D721Med (cell line): ENCODE results near the gene SLC9A9.

Source experiments
- DNase-seq: peaks from one replicate; pipeline ENCODE4 v3.0.0; 2011; ENCODE audit warnings: low spot score; ENCODE audit not compliant: insufficient read length
- FAIRE-seq: peaks from 2 replicates; lab custom pipeline; 2011; peaks lifted over from hg19 to GRCh38; lab: Jason Lieb, UNC
- TF ChIP-seq, protein P1 (sequence below): IDR thresholded peaks from 2 replicates; pipeline ENCODE4 v1.5.1; 2012; ENCODE audit warnings: mild to moderate bottlenecking, control low read depth; ENCODE audit not compliant: insufficient read depth; ENCODE audit errors: missing control alignments

SLC9A9 gene

DNA sequence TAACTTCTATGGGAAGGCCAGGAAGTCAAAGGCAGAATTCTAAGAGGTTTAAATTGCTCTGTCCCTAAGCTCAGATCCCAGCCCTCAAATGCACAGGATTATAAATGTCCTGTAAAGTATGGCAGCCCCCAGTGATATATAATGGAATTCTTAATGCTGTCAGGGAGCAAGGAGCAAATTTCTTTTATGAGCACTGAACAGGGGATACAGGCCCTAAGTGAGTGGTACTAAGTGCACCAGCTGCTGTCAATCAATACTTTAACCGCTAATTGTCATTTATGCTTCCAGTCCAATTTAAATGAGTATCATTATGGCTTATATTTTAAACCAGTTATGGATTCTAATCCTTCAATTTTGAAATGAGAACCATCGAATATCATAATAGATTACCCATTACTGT is 4.7 kb downstream of the SLC9A9 start:
- FAIRE-seq (no peak), DNase-seq (no peak)
- TF ChIP-seq, protein P1, sequence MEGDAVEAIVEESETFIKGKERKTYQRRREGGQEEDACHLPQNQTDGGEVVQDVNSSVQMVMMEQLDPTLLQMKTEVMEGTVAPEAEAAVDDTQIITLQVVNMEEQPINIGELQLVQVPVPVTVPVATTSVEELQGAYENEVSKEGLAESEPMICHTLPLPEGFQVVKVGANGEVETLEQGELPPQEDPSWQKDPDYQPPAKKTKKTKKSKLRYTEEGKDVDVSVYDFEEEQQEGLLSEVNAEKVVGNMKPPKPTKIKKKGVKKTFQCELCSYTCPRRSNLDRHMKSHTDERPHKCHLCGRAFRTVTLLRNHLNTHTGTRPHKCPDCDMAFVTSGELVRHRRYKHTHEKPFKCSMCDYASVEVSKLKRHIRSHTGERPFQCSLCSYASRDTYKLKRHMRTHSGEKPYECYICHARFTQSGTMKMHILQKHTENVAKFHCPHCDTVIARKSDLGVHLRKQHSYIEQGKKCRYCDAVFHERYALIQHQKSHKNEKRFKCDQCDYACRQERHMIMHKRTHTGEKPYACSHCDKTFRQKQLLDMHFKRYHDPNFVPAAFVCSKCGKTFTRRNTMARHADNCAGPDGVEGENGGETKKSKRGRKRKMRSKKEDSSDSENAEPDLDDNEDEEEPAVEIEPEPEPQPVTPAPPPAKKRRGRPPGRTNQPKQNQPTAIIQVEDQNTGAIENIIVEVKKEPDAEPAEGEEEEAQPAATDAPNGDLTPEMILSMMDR, result no peak

DNA sequence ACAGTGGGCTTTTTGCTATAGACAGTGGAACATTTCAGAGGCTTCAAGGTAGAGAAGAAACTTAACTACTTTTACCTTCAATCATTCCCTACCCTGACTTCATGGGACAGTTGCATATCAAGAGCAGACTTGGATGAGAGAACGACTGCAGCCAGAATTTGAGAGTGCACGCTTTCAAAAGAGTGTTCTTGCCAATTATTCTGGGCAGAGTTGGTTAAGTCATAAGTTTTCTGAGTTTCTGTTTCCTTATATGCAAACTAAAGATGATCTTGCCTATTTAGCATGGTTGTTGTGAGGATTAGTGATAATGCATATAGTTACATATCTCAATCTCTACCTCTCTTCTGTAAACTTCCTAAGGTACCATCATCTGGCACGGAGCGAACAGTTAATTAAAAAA is 7.6 kb downstream of the SLC9A9 start:
- DNase-seq (no peak), FAIRE-seq (no peak)
- TF ChIP-seq, protein P1, result no peak

DNA sequence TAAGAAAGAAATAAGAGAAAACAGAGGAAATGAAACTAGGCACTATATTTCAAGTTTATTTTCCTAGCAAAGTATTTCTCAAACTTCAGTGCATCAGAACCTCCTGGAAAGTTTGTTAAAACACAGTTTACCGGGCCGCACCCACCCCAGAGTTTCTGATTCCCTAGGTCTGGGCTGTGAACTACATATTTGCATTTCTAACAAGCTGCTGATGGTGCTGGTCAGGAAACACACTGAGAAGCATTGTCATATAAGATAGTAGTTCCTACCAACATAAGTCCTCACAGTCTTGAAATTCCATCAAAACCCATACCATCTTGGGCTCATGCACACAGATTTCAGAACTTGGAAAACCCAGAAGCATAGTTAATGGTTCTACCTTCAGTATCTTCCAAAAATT is 8.3 kb downstream of the SLC9A9 start:
- no peak for DNase-seq
- no peak for FAIRE-seq
- TF ChIP-seq, protein P1, result no peak

DNA sequence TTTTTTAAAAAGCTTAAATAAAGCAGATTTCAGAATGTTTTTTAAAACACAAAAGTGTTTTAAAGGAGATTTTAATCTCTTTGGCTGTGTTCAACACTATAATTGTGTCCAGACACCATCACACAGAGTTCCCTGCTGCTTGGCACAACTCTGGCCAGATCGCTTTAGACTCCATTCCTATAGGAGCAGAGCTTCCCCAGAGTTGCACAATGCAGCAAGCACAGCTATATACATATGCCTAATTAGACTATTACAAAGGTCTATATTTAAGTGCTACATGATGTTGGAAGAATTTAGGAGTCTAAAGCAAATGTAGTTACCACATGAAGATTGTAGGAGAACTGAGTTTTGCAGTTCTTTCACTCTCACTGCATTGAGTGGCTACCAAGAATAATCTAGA is 11.2 kb downstream of the SLC9A9 start:
- FAIRE-seq (no peak), DNase-seq (no peak)
- TF ChIP-seq, protein P1, result no peak

DNA sequence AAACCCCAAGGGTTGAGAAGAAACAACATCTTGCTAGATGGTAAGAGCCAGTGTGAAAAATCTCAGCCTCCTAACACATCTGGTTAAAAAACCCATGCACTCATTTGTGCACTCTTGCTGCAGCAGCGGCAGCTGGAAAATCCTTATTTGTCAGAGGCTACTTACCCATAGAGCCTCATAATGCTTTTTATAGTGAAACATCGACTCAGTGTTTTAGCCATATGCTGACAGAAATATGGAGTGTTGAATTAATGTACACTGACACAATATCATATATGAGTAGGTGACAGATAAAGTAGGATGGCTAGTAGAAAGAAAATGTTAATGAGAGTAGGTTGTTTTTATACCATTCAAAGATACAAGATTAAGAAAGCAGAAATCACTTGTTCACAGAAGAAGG is 13.0 kb downstream of the SLC9A9 start:
- DNase-seq (no peak), FAIRE-seq (no peak)
- TF ChIP-seq, protein P1, result no peak

DNA sequence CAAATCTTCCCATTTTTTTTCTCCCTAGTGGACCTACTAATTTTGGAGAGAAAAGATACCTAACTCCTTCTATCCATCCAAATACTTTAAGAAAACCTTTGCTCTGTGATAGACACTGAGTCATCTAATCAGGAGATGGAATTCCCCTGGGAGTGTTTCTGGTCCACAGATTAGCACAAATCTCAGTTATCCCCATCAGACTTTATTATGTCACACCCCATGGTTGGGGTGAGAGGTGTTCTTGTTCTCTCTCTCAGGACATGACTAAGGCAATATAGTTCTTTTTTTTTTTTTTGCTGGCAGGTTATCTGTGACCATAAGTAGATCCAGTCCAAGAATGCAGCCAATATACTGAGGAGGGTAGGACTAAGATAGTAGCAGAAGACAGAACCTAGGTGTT is 15.8 kb downstream of the SLC9A9 start:
- DNase-seq (no peak), FAIRE-seq (no peak)
- TF ChIP-seq, protein P1, result no peak

DNA sequence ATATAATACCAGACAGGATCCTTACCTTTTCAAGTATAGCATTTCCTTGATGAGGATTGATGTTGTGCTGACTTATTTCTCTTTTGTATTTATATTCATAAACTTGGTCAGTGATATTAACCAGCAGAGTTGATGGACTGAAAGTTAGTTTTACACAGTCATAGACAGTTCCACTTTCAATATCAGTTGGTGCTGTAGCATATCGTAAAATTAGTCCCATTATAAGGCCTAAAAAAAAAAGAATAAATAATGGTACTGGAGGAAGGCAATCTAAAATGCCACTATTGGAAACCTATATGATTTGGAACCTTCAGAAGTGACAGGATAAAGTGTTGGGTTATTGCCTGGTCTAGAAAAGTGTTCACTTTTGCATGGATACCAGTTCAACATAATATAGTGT is 16.3 kb downstream of the SLC9A9 start:
- TF ChIP-seq, protein P1, result no peak
- no peak for DNase-seq
- no peak for FAIRE-seq
